Left ventricle myocardium inferior (tissue), 1 donor: ENCODE results near the gene MSH5. TPM values are rescaled to one million over a fixed set of nuclear protein-coding genes. Genes with fewer than 3 reads are reported as not detected.

ENCODE experiments used
- DNase-seq: peaks from one replicate; pipeline ENCODE4 v3.0.0-alpha.2; 2020
- H3K27ac ChIP-seq: fragments of 200-600 bp; replicated peaks from 2 replicates; pipeline ENCODE4 v1.8.0; 2021
- H3K27me3 ChIP-seq: fragments of 200-600 bp; 2 replicates; pipeline ENCODE4 v1.8.0; 2021; ENCODE audit warnings: low read depth
- H3K36me3 ChIP-seq: fragments of 200-600 bp; 2 replicates; pipeline ENCODE4 v1.8.0; 2021
- H3K4me1 ChIP-seq: fragments of 200-600 bp; 2 replicates; pipeline ENCODE4 v1.8.0; 2021
- H3K4me3 ChIP-seq: fragments of 200-600 bp; 2 replicates; pipeline ENCODE4 v1.8.0; 2021; ENCODE audit warnings: mild to moderate bottlenecking, moderate library complexity
- H3K9me3 ChIP-seq: fragments of 200-600 bp; replicated peaks from 2 replicates; pipeline ENCODE4 v1.8.0; 2021
- CTCF ChIP-seq: fragments of 200-600 bp; IDR thresholded peaks from 2 replicates; pipeline ENCODE4 v1.8.0; 2021; ENCODE audit warnings: antibody characterized with exemption, mild to moderate bottlenecking, borderline replicate concordance
- intact Hi-C: fragments of 100-400 bp; cut with micrococcal nuclease; formaldehyde crosslinking; loops from one replicate; pipeline ENCODE4 v1.11.0; 2022
- total RNA-seq: library from RNA; stranded (reverse); fragmentation: NEBNext Ultra II Directional; extraction: Animal tissue kit (Norgen Biotek cat#: 25700); gene quantifications from one replicate; pipeline ENCODE4 v1.2.1, GENCODE V29; 2021
- donor health status: DM: no; HTN: yes; CAD: no; lungs with severe emphysema.

MSH5 gene
- total RNA-seq, 1 donor from 2014 or later, result 1.3 TPM

GRCh38 chr6:31734247-31734820, 5.5 kb upstream of the MSH5 start:
- no peaks in the 10 kb centered on the region for H3K9me3 ChIP-seq
- intact Hi-C loops, result no loop called here
- H3K27me3 ChIP-seq, result no peaks in the 10 kb centered on the region
- peaks cover 36% of the 10 kb centered on the region for H3K36me3 ChIP-seq
- TF ChIP-seq CTCF, result no peak
- peaks cover 96% of the 10 kb centered on the region for H3K4me1 ChIP-seq
- no peak for DNase-seq
- H3K4me3 ChIP-seq, result peak overlapping the region; percentile 83
- H3K27ac ChIP-seq, result peak overlapping the region; percentile 96

- intact Hi-C loops, result no loop called here
- no peaks in the 10 kb centered on the region for H3K27me3 ChIP-seq
- peaks cover 36% of the 10 kb centered on the region for H3K36me3 ChIP-seq
- H3K4me3 ChIP-seq, result peak overlapping the region; percentile 83
- no peak for TF ChIP-seq CTCF
- H3K9me3 ChIP-seq, result no peaks in the 10 kb centered on the region
- DNase-seq, result peak; percentile 38
- peaks cover 93% of the 10 kb centered on the region for H3K4me1 ChIP-seq
- H3K27ac ChIP-seq, result peak overlapping the region; percentile 96
Observed at GRCh38 chr6:31734821-31735406, 4.9 kb upstream of the MSH5 start.

GRCh38 chr6:31736021-31736767, 3.6 kb upstream of the MSH5 start, which contains the start of gene CLIC1:
Gene CLIC1 (minus strand): TSS chr6:31736530. CDS start chr6:31736300, 230 bp downstream.
- Histone ChIP-seq H3K9me3 (no peaks in the 10 kb centered on the region), H3K4me3 (peak within 1 kb of the TSS; percentile 83), H3K4me1 (peaks cover 90% of the 10 kb centered on the region), H3K36me3 (peaks cover 29% of the 10 kb centered on the region), H3K27ac (peak within 1 kb of the TSS; percentile 96), H3K27me3 (no peaks in the 10 kb centered on the region)
- intact Hi-C loops, result no loop called here
- peak; percentile 85 for DNase-seq
- TF ChIP-seq CTCF, result no peak

- H3K27ac ChIP-seq, result peak overlapping the region; percentile 96
- TF ChIP-seq CTCF, result no peak
- H3K9me3 ChIP-seq, result no peaks in the 10 kb centered on the region
- peaks cover 83% of the 10 kb centered on the region for H3K4me1 ChIP-seq
- intact Hi-C loops, result no loop called here
- no peaks in the 10 kb centered on the region for H3K27me3 ChIP-seq
- no peak for DNase-seq
- peaks cover 22% of the 10 kb centered on the region for H3K36me3 ChIP-seq
- H3K4me3 ChIP-seq, result peak overlapping the region; percentile 83
Observed at GRCh38 chr6:31736768-31737314, 3.0 kb upstream of the MSH5 start.

- Histone ChIP-seq H3K4me3 (peak overlapping the region; percentile 83), H3K9me3 (no peaks in the 10 kb centered on the region), H3K27ac (peak overlapping the region; percentile 96), H3K36me3 (peaks cover 16% of the 10 kb centered on the region), H3K27me3 (no peaks in the 10 kb centered on the region), H3K4me1 (peaks cover 77% of the 10 kb centered on the region)
- DNase-seq, result no peak
- TF ChIP-seq CTCF, result no peak
- intact Hi-C loops, result no loop called here
Observed at GRCh38 chr6:31737315-31737990, 2.4 kb upstream of the MSH5 start.
